Keratinocyte (primary cell): ENCODE results near the gene NFKBIZ.

Source experiments
- CTCF ChIP-seq, 3 experiments: IDR thresholded peaks in 1 of 3; conservative IDR thresholded peaks in 1 of 3; optimal IDR thresholded peaks in 1 of 3; 2 replicates in 2 of 3; 3 replicates in 1 of 3; pipeline versions ENCODE3 to v1.5.1; 2011; ENCODE audit warnings: low read length in 3 of 3, mild to moderate bottlenecking in 3 of 3, moderate library complexity in 2 of 3, control low read depth in 1 of 3, inconsistent platforms in 1 of 3; ENCODE audit not compliant: insufficient read depth in 2 of 3; ENCODE audit errors: extremely low read depth in 1 of 3
- EZH2 ChIP-seq: IDR thresholded peaks from one replicate; pipeline ENCODE4 v1.6.1; 2012; ENCODE audit warnings: inconsistent platforms, mild to moderate bottlenecking, low read length, moderate library complexity

- TF ChIP-seq CTCF (optimal IDR thresholded peaks at IDR 0.05 in 1 of 3, IDR thresholded peaks at IDR 0.05 in 1 of 3, conservative IDR thresholded peaks at IDR 0.05 in 1 of 3; ENCODE audit: extremely low read depth in 1 of 3, insufficient read depth in 2 of 3, low read length in 3 of 3) = no peak
- no peak for TF ChIP-seq EZH2
Measured at GRCh38 chr3:101821503-101821902, 27.8 kb upstream of the NFKBIZ start.
